COLO668 (cell line): ENCODE measurements around the gene TKTL1.
A peak's percentile ranks its signal among the peaks of the same experiment; 100 is the strongest.
"Not testable (repeated sequence)": the region's sequence is repeated elsewhere in the genome, so short reads cannot be mapped to it uniquely, and the experiment has no call there.

Source experiments
- DNase-seq: peaks from one replicate; lab custom pipeline; 2025; ENCODE audit not compliant: unreplicated experiment; lab: John Stamatoyannopoulos, UW

TKTL1 gene, protein sequence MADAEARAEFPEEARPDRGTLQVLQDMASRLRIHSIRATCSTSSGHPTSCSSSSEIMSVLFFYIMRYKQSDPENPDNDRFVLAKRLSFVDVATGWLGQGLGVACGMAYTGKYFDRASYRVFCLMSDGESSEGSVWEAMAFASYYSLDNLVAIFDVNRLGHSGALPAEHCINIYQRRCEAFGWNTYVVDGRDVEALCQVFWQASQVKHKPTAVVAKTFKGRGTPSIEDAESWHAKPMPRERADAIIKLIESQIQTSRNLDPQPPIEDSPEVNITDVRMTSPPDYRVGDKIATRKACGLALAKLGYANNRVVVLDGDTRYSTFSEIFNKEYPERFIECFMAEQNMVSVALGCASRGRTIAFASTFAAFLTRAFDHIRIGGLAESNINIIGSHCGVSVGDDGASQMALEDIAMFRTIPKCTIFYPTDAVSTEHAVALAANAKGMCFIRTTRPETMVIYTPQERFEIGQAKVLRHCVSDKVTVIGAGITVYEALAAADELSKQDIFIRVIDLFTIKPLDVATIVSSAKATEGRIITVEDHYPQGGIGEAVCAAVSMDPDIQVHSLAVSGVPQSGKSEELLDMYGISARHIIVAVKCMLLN

DNA sequence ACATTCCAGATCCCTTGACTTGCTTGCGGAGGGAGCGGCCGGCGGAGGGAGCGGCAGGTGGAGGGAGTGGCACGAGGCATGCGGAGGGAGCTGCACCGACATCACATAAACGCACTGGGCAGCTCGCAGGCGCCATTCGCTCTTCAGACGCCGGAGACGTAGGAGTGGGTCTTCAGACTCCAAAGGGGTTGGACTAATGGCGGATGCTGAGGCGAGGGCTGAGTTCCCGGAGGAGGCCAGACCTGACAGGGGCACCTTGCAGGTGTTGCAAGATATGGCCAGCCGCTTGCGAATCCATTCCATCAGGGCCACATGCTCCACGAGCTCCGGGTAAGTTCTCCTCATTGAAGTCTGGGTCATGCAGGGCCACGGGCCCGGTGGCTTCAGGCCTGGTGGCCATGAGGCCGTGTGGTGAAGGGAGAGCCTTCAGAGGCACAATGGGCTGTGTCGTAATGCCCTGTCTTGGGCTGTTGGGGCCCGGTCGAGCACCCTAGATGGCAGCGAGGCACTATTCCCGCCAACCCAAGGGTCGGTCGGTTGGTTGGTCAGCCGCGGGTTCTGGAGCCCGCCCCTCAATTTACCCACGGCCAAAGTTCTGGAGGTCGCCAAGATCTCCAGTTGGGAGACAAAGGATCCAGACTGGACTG lies at the start of gene TKTL1:
Gene TKTL1 (plus strand): TSS at position 132 of the 647 bp plus-strand sequence. CDS start 65 bp downstream, at position 197.
- DNase-seq = no peak

DNA sequence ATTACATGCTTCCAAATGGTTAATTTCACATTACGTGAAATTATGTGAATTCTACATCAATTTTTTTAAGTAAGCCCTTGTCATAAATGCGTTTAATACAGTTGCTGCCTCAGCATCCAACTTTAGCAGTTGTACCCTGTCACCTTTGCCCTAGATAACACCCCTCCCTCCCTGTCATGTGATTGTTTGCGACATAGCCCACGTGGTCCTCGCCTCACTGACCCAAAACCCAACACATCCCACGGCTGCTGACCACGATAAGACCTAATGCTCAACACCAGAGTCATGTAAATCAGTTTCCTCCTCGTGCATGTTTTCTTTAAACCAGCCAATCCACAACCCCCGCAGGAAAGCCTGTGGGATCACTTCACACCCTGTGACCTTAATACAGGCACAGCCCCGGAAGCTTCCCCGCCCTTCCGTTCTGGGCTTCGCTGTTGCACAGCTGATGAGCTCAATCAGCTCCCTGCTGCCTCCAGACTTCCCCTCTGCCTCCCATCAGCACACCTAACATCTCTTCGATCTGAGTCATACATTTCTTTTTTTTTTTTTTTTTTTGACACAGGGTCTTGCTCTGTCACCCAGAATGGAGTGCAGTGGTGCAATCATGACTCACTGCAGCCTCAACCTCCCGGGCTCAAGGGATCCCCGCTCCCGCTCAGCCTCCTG lies 48.1 kb upstream of the TKTL1 start:
- DNase-seq = not testable (repeated sequence)

DNA sequence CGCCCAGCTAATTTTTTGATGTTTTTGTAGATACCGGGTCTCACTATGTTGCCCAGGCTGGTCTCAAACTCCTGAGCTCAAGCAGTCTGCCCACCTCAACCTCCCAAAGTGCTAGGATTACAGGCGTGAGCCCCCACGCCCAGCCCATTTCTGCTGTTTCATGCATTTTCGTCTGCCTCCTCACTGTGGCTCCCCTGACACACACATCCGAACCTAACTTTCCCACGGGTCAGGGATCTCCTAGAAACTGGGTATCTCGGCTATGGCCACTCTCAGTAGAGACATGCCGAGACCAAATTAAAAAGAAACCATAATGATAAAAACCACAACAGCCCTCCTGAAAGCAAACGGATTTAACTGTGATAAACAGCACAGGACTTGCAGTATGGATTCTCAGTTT lies 47.5 kb upstream of the TKTL1 start:
- not testable (repeated sequence) for DNase-seq

DNA sequence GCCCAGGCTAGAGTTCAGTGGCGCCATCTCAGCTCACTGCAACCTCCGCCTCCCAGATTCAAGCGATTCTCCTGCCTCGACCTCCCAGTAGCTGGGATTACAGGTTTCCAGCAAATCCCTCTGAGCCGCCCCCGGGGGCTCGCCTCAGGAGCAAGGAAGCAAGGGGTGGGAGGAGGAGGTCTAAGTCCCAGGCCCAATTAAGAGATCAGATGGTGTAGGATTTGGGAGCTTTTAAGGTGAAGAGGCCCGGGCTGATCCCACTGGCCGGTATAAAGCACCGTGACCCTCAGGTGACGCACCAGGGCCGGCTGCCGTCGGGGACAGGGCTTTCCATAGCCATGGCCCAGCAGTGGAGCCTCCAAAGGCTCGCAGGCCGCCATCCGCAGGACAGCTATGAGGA lies 38.3 kb upstream of the TKTL1 start, which contains the start of gene OPN1MW3:
Gene OPN1MW3 (plus strand): TSS at position 301 of the 400 bp plus-strand sequence. CDS start 38 bp downstream, at position 339.
- DNase-seq = not testable (repeated sequence)

DNA sequence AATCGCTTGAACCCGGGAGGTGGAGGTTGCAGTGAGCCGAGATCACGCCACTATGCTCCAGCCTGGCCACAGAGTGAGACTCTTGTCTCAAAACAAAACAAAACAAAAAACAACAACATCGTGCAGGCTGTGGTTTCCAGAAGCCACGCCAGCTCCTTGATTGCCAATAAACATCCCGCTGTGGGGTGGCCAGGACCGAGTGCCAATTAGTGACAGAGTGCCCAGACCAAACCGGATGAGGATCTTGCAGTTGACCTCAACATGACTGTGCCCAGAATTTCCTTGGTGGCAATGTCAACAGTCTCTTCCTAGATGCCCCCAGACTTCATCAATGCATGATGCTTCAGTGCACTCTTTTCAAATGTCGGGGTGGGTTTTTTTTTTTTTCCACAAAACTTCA lies 36.9 kb upstream of the TKTL1 start:
- DNase-seq = not testable (repeated sequence)

DNA sequence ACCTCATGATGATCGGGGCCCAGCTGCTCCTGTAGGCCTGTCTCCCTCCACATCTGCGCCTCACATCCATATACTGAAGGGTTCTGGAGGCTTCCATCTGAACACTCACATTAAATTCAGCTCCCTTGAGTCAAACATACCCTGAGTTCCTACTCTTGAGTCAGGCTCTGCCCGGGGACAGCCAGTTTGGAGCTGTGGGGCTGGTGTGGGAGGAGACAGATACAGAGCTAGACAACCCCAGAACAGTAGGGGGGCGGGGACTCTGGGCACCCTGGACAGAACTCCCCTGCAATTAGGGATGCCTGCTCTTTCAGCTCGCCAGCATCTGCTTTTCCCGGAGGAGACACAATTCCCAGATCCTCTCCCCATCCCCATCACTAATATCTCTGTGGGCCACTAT lies 32.5 kb upstream of the TKTL1 start:
- DNase-seq = not testable (repeated sequence)

DNA sequence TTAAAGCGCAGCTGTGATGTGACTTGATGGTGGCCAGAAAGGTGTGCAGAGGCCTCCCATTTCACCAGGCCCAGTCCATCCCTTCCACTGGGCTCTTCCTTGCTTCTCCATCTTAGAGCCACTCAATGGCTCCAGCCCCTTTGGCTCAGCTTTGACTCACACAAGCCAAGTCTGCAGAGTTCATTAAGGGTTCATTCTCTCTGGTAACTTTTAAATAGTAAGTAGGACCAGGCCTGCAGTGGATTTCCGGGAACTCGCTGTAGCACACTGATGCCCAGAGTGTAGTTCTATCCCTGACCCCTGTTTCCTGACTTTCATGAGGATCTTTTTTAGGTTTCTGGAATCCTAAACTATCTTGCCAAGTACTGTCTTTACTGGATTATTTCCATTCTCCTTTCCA lies 26.4 kb upstream of the TKTL1 start:
- not testable (repeated sequence) for DNase-seq

DNA sequence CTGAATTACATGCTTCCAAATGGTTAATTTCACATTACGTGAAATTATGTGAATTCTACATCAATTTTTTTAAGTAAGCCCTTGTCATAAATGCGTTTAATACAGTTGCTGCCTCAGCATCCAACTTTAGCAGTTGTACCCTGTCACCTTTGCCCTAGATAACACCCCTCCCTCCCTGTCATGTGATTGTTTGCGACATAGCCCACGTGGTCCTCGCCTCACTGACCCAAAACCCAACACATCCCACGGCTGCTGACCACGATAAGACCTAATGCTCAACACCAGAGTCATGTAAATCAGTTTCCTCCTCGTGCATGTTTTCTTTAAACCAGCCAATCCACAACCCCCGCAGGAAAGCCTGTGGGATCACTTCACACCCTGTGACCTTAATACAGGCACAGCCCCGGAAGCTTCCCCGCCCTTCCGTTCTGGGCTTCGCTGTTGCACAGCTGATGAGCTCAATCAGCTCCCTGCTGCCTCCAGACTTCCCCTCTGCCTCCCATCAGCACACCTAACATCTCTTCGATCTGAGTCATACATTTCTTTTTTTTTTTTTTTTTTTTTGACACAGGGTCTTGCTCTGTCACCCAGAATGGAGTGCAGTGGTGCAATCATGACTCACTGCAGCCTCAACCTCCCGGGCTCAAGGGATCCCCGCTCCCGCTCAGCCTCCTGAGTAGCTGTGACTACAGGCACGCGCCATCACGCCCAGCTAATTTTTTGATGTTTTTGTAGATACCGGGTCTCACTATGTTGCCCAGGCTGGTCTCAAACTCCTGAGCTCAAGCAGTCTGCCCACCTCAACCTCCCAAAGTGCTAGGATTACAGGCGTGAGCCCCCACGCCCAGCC lies 10.9 kb upstream of the TKTL1 start:
- DNase-seq = not testable (repeated sequence)

DNA sequence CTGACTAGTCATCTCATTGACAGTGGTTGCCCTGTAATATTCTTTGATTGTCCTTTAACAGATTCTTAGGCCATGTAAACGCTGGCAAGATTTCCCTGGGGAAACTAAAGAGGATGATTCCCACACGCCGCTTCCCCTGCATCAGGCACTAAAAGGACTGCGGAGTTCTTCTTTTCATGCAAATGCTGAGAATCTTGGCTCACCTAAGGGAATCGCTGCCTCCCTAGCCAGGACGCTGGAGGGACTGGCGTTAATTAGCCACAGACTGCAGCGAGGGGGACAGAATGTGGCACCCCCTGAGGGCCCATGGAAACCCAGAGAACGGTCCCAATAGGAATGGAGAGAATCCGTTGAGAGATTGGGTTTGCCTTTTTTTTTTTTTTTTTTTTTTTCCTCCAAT lies 9.2 kb upstream of the TKTL1 start:
- not testable (repeated sequence) for DNase-seq

DNA sequence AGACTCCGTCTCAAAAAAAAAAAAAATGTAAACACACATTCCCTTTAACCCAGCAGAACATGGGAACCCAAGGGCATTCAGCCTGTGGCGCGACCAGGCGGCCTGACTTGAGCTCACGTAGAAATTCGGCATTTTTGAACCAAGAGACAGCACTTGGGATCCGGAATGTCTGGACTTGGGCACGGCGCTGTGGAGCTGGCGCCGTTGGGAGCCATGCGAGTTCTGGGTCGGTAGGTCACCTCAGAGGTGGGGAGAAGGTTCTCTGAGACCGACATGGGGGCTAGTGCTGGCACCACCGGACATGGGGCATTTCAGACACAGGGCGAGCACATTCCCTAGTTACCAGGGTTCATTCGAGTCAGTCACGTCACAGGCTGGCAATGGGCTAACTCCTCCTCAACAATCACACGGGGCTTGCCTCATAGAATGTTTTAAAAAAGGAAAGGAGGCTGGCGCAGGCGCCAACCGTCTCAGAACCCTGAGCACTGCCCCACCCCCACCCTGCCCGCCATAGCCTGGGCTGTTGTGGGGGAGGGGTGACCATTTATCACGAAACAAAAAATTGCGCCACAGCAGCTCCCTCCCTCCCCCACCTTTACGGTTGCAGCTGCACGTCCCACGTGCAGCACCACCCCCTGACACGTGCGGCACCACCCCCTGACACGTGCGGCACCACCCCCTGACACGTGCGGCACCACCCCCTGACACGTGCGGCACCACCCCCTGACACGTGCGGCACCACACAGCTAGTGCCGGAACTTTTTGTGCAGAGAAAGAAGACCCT lies 612 bp upstream of the TKTL1 start, which contains the start of gene TEX28:
Gene TEX28 (minus strand): TSS at position 334 of the 784 bp plus-strand sequence. CDS start 3,007 bp downstream, outside the sequence.
- DNase-seq = no peak

DNA sequence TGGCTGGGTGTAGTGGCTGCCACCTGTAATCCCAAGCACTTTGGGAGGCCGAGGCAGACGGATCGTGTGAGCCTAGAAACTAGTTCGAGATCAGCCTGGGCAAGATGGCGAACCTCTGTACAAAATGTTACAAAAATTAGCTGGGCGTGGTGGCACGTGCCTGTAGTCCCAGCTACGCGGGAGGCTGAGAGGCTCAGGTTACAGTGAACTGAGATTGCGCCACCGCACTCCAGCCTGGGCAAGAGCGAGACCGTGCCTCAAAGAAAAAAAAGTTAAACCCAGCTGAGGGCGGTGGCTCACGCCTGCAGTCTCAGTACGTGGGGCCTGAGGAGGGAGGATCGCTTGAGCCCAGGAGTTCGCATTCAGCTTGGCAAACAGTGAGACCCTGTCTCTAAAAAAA lies 1.1 kb downstream of the TKTL1 start:
- DNase-seq = no peak

DNA sequence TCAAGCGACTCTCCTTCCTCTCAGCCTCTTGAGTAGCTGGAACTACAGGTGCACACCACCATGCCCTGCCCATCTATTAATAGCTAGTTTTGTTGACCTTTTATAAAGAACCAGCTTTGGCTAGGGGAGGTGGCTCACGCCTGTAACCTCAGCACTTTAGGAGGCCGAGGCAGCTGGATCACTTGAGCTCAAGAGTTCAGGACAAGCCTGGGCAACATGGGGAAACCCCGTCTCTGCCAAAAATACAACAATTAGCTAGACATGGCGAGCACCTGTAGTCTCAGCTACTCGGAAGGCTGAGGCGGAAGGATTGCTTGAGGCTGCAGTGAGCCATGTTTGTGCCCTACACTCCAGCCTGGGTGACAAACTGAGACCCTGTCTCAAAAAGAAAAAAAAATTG lies 2.7 kb downstream of the TKTL1 start:
- DNase-seq = peak; percentile 30

DNA sequence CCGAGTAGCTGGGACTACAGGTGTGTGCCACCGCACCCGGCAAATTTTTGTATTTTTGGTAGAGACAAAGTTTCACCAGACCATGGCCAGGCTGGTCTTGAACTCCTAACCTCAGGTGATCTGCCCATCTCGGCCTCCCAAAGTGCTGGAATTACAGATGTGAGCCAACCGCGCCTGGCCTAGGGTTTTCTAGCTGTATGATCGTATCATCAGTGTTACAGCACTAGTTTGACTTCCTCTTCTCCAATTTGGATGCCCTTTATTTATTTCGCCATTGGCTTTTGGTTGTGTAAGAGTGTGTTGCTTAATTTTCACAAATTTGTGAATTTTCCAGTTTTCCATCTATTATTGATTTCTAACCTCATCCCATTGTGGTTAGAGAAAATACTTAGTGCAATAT lies 5.2 kb downstream of the TKTL1 start:
- DNase-seq = no peak

DNA sequence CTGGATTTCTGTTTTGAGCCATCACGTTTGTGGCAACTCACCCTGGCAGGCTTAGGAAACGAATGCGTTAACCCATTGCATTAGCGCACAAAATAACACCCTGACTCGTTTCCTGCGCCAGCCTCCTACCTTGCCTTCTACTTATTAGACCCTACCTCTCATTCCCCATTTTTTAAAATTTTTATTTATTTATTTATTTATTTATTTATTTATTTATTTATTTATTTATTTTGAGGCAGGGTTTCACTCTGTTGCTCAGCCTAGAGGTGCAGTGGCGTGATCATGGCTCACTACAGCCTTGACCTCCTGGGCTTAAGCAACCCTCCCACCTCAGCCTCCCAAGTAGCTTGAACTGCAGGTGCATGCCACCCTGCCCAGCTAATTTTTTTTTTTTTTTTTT lies 7.4 kb downstream of the TKTL1 start:
- DNase-seq = not testable (repeated sequence)

DNA sequence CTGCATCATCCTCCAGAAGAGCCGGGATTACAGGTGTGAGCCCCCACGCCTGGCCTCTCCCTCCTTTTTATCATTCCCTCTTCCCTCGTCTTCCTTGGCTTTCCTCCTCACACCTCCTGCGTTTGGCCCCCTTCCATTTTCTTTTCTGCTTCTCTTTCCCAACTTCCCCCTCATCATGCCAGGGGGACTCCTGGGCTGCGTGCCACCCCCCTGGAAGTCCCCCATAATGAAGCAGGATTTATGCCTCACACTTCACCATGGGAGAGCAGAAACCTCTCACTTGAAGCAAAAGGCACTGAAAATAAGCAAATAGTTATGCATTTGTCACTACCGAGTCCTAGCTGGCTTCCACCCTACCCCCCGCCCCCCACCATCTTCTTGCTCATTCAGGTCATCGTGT lies 7.9 kb downstream of the TKTL1 start:
- no peak for DNase-seq

DNA sequence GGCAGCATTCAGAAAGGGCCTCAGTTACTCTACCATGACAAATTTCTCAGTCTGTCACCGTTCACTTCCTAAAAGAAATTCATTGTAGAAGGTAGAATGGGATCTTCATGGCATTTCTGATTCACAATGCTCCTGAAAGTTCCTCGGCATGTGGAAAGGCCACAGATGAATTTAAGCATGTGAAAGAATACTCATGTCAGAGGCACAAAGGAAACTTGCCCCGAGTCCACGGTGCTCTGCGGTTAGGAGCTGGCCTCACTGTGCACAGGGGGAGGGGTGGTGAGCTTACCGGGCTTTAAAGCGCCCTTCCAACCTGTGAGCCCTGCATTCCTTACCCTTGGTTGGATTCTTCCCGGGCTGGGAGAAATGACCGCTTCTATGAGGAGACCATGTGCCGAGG lies 9.3 kb downstream of the TKTL1 start:
- DNase-seq = no peak

DNA sequence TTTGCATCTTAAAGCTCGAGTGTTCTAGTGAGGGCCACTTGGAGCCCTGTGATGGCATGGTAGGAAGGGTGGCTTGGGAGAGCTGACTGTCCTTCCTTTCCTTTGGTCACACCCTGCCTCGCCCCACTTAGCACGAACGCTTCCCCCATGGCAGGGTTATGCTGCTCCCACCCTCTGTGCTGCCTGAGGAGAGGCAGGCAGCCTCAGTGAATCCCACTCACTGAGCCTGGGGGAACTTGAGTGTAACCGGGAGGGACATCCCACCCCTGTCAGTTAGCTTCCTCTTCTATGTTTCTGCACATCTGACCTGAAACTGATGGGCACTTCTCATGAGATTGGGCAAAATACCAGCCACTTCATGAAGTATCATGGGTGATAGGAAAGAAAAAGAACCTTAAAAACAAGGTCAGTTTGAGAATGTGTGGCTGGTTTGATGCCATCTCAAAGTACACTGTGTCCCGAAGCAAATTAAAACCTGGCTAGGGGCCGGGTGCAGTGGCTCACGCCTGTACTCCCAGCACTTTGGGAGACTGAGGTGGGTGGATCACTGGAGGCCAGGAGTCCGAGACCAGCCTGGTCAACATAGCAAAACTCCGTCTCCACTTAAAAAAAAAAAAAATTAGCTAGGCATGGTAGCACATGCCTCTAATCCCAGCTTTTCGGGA lies 10.1 kb downstream of the TKTL1 start:
- DNase-seq = no peak

DNA sequence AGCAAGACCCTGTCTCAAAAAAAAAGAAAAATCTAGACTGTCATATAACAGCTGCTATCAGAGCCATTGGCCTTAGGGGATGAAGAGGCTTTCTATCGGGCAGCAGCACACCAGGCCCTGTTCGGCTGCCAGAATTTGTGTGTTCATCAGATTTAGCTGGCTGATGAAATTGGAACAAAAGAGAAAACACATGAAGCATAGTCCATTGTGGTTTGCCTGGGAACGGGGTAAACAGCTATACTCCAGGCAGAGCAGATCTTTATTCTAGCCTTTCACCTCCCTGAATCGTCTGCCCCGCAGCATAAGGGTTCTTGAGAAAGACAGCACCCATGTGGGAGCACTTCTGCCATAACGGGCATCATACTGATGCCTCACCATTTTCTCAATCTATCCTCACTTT lies 11.6 kb downstream of the TKTL1 start:
- no peak for DNase-seq
